Epidermal melanocyte (primary cell): ENCODE results near the gene NFKB2.
A peak's percentile ranks its signal among the peaks of the same experiment; 100 is the strongest.

ENCODE experiments used
- DNase-seq: peaks from one replicate; pipeline ENCODE4 v3.0.0; 2011; ENCODE audit warnings: low spot score; ENCODE audit not compliant: insufficient read length

The NFKB2 gene

DNA sequence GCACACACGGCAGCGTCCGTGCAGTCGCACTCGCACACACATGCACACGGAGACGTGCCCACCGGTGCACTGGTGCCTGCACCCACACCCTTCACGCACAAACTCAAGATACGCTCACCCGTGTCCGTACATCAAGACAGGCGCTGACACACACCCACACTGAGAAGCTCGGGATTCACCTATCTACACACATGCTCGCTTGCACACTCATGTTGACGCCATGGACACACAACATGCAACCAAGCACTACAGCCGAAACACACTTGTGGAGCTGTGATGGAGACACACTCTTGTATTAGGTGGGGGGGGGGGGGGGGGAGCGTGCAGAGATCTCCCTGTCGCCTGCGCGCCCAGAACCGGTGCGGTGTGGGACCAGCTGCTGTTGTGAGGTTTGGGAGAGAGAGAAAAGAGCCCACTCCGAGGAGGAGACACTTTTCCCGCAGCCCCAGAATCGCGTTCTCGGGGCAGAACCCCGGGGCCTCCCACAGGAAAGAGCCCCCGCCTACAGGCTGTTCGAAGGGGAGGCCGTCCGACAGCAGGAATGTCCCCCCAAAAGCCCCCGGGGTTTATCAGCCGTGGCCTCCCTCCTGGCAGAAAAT lies 605 bp upstream of the NFKB2 start:
- DNase-seq = no peak

DNA sequence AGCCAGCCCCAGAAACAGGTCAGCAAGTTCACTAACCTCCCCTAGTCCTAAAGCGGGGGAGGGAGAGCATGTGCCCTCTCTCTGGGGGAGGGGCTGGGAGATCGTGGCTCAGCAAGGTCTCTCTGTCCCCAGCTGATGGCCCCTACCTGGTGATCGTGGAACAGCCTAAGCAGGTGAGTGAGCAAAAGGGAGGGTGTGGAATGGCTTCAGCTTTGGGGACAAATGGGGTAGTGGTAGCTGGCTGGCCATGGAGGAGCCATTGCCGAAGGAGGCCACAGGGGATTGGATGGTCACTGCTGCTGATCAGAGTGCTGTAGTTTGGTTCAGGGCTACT lies 779 bp downstream of the NFKB2 start:
- DNase-seq = no peak

DNA sequence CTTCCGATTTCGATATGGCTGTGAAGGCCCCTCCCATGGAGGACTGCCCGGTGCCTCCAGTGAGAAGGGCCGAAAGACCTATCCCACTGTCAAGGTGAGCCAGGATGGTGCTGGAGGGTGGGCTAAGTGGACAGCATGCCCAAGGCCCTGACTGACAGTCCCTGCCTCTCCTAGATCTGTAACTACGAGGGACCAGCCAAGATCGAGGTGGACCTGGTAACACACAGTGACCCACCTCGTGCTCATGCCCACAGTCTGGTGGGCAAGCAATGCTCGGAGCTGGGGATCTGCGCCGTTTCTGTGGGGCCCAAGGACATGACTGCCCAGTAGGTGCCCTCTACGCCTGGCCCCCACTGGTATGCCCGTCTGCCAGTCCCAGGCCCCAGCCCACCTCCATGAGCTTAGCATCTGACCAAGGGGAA lies 1.2 kb downstream of the NFKB2 start:
- no peak for DNase-seq

DNA sequence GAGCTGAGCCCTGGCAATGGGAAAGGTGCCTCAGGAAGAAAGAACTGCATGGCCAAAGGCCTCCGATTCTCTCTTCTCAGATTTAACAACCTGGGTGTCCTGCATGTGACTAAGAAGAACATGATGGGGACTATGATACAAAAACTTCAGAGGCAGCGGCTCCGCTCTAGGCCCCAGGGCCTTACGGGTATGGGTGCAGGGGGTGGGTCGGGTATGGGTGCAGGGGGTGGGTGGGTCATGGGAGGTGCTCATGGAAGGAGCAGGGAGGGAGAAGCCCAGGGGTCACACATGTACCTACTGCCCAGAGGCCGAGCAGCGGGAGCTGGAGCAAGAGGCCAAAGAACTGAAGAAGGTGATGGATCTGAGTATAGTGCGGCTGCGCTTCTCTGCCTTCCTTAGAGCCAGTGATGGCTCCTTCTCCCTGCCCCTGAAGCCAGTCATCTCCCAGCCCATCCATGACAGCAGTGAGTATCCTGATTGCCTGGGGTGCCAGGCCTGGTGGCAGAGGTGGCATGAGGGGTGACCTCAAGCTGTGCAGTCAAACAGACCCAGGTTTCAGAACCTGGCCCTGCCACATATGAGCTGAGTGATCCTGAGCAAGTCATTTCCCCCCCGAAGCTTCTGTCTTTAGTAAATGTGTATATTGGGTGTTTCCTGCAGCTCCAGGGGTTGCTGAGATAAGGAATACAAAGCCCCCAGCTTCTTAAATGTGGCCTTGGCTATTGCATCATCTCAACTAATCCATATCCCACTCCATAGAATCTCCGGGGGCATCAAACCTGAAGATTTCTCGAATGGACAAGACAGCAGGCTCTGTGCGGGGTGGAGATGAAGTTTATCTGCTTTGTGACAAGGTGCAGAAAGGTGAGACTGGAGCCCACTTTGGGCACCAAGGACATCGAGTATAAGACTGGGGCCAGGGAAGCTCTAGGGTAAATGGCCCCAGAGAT lies 2.0 kb downstream of the NFKB2 start:
- no peak for DNase-seq

DNA sequence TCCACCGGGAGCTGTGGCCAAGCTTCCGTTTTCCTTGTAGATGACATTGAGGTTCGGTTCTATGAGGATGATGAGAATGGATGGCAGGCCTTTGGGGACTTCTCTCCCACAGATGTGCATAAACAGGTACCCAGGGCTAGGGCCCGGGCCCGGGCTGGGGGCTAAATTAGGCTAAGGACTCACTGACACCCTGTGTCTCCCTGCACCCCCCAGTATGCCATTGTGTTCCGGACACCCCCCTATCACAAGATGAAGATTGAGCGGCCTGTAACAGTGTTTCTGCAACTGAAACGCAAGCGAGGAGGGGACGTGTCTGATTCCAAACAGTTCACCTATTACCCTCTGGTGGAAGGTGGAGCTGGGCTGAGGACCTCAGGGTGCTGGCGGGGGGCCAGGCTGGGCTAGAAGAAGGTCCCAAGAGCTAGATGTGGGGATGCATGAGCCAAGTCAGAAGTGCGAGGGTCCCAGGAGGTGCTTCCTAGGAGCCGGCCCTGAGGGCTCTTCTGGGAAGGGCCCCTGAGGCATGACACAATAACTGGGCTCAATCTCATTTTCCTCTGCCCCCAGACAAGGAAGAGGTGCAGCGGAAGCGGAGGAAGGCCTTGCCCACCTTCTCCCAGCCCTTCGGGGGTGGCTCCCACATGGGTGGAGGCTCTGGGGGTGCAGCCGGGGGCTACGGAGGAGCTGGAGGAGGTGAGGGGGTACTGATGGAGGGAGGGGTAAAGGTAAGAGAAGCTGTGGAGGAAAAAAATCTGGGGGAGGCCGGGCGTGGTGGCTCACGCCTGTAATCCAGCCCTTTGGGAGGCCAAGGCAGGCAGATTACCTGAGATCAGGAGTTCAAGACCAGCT lies 2.9 kb downstream of the NFKB2 start:
- no peak for DNase-seq

DNA sequence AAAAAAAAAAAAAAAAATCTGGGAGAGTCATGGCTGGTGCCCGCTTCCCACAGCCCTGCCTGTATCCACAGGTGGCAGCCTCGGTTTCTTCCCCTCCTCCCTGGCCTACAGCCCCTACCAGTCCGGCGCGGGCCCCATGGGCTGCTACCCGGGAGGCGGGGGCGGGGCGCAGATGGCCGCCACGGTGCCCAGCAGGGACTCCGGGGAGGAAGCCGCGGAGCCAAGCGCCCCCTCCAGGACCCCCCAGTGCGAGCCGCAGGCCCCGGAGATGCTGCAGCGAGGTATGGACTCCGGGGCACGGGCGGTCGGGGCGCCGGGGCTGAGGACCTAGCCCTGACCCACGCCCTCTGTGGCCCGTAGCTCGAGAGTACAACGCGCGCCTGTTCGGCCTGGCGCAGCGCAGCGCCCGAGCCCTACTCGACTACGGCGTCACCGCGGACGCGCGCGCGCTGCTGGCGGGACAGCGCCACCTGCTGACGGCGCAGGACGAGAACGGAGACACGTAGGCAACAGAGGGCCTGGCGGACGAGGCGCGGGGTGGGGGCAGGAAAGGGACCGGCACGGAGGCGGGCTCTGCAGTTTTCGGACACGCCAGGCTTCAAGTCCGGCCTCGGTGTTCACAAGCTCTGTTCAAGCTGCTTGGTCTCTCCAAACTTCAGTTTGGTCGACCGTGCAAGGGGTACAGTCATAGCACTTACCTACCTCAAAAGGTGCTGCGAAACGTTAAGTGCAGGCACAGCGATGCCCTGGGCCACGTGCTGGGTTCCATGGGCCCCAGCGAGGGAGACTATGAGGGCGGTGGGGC lies 3.9 kb downstream of the NFKB2 start:
- peak; percentile 94 for DNase-seq

DNA sequence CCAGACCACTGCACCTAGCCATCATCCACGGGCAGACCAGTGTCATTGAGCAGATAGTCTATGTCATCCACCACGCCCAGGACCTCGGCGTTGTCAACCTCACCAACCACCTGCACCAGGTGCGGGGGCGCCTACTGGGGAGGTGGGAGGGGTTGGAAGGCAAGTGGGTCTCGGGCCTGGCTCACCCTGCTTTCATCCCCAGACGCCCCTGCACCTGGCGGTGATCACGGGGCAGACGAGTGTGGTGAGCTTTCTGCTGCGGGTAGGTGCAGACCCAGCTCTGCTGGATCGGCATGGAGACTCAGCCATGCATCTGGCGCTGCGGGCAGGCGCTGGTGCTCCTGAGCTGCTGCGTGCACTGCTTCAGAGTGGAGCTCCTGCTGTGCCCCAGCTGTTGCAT lies 4.6 kb downstream of the NFKB2 start:
- DNase-seq = no peak

DNA sequence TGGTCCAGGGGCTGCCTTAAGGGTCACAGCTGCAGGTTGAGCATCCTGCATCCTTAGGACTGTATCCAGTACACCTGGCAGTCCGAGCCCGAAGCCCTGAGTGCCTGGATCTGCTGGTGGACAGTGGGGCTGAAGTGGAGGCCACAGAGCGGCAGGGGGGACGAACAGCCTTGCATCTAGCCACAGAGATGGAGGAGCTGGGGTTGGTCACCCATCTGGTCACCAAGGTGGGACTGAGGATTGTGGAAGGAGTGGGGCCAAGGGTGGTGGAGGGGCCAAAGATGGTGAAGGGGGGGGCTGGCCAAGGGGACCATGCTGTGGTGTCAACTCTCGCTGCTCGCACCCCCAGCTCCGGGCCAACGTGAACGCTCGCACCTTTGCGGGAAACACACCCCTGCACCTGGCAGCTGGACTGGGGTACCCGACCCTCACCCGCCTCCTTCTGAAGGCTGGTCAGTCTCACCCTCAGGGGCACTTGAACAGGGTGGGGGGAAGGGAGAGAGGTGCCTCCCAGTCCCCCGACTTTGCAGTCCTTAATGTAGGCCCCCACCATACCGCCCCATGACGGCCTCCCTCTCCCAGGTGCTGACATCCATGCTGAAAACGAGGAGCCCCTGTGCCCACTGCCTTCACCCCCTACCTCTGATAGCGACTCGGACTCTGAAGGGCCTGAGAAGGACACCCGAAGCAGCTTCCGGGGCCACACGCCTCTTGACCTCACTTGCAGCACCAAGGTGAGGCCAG lies 5.3 kb downstream of the NFKB2 start:
- DNase-seq = no peak

DNA sequence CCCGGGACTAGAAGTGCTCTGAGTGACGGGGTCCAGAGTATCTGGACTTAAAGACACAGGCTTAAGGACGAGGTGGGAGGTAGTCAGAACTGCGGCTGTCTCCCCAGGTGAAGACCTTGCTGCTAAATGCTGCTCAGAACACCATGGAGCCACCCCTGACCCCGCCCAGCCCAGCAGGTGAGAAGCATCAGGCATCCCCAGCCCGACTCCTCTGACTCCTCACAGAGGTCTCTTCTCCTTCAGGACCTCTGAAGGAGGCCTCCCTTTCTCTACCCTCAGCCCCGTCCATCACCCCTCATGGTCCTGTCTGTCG lies 5.8 kb downstream of the NFKB2 start:
- DNase-seq = no peak

DNA sequence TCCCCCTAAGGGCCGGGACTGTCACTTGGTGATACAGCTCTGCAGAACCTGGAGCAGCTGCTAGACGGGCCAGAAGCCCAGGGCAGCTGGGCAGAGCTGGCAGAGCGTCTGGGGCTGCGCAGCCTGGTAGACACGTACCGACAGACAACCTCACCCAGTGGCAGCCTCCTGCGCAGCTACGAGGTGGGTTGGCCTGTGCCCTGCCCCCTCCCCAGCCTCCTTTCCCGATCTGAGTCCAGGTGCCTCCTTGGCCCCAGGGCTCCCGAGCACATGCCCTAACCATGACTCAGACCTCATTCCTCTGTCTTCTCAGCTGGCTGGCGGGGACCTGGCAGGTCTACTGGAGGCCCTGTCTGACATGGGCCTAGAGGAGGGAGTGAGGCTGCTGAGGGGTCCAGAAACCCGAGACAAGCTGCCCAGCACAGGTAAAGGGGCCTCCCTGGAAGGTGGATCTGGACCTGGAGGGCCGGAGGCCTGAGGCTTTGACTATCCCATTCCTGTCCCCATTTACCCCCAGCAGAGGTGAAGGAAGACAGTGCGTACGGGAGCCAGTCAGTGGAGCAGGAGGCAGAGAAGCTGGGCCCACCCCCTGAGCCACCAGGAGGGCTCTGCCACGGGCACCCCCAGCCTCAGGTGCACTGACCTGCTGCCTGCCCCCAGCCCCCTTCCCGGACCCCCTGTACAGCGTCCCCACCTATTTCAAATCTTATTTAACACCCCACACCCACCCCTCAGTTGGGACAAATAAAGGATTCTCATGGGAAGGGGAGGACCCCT lies 6.4 kb downstream of the NFKB2 start:
- no peak for DNase-seq

DNA sequence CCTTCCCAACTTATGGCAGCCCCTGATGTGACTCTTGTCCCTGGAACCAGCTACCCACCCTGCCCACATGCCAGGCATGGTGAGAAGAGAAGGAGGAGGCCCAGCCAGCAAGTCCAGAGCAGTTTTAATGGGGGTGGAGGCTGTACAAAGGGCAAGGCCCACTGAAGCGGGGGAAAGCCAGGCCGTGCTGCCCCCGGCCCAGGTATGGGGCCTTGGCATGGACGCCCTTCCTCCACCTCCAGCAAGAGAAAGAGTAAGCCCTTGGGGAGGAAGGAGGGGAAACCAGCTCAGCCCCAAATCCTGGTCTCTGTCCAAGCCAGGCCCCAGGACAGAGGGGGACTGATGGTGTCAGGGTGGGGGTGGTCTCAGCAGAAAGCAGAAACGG lies 7.0 kb downstream of the NFKB2 start:
- no peak for DNase-seq

DNA sequence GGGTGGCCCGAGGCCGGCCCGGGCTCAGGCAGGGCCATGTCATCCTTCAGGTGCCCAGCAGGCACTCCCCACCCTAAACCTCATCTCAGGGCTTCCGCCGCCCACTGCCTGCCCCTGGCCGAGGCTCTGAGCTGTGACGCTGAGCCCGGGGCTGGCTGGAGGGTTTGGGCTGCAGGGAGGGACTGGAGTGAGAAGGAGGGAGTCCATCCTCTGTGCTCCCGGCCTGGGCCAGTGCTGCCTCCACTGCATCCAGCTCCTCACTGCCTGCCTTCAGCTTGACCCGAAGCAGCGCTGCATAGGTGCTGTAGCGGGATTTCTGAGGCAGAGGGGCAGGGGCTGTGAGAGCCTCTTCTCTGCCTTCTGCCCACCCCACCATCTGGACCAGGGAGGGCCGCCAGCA lies 7.6 kb downstream of the NFKB2 start:
- no peak for DNase-seq

DNA sequence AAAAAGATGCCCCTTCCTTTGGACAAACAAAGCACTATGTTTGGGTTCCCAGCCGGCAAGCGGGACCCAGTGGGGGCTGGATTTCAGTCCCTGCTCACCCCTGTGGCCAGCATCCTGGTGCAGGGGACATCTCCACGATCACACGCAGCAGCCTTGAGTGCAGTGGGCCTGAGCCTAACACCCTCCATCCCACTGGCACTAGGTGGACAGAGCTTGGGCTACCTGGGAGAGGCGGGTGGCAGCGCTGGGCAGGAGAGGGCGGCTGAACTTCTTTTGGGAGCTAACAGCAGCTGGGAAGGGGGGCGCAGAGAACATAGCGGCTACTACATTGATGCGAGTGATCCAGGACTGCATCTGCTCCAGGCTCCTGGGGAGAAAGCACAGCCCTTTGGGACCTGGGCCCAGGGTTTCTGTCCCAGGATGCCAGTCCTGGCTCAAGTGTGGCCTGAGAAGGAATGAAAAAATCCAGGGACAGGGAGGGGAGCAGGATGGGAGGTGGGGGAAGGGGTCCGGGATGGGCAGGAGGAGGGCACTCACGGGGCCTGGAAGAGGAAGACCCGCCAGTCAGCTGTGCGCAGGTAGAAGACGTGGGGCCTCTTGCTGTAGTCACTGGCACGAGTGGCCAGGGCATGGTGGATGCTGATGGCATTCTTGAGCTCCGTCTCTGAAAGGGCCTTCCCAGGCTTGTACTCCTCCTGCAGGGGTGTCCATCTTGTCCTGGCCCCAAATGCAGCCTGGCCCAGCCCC lies 9.0 kb downstream of the NFKB2 start:
- no peak for DNase-seq

DNA sequence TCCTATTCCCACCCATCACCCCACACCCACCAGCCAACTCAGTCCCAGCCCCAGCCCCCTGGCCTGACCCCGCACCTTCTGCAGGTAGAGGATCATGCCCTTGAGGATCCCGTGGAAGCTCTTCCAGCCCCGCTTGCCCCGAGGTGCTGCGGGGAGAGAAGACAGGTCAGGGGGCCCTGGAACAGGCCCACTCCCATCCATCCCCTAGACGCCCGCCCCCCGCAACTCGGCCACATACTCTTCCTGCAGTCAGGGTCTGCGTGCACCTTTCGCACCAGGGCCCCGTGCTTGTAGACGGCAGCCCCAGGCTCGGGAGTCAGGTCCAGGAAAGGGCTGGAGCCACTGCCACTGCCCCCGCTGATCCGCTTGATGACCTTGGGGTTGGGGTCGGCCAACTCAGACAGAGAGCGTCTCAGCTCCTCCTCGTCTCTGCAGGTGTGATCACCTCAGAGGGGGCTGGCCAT lies 9.6 kb downstream of the NFKB2 start:
- DNase-seq = no peak

DNA sequence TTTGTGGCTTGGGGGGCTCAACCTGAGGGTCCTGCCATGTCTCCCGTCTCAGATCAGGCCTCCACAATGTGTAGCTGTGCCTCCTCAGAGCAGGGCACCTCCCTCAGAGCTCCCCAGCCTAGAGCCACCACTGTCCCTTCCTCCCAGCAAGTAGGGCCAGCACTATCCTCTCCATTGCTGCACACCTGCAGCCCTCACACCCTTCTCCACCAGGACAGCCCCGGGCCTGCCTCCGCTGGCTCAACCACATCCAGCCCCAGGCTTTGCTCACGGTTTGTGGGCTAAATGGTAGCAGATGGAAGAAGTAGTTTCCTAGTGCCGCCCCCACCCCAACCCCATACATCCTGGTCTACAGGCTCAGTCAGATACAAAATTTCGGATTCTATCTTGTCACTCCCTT lies 10.1 kb downstream of the NFKB2 start:
- DNase-seq = no peak

DNA sequence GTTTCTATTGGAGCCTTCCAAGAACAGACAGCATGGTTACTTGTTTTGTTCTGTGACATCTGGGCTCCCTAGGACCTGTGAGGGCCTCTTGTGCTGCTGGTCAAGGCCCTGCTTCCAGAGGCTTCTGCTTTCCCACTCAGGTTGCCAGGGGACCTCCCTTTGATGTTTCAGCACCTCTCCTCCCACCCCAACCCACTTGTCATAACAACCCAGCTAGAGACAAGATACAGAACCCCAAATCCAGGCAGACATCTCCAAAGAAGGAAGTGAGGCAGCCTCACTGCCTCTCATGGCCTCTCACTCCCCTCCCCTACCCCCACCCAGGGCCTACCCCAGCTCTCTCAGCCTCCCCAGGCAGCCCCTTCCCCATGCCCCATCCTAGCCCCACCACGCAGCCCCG lies 11.3 kb downstream of the NFKB2 start:
- no peak for DNase-seq

DNA sequence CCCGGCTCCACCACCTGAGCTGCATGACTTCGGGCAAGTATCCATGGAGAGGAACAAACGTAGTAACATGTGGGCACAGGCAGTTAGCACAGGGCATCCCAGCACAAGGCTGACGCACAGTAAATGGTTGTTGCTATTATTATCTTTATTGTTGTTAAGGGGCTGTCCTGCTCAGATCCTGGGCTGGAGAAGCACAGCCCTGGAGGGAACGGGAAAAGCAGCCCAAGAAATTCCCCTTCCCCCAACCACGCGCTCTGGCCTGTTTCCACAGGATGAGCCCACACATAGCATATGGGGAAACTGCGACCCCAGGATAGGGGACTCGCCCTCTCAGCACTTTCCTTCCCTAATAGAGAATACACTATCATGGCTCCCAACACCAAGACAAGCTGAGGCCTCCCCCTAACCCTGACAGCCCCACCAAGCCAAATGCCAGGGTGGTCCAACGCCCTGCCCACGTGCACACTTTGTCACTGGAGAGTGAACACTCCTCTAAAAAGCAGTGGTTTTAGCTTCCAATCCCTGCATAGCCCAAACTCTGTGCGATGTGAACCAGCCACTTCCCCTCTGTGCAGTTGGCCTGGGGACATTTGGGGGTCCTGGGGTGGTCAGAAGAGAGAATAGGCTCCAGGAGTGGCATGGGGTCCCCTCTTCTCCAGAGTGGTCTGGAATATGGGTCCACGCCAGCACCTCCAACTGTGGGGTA lies 12.1 kb downstream of the NFKB2 start:
- no peak for DNase-seq

DNA sequence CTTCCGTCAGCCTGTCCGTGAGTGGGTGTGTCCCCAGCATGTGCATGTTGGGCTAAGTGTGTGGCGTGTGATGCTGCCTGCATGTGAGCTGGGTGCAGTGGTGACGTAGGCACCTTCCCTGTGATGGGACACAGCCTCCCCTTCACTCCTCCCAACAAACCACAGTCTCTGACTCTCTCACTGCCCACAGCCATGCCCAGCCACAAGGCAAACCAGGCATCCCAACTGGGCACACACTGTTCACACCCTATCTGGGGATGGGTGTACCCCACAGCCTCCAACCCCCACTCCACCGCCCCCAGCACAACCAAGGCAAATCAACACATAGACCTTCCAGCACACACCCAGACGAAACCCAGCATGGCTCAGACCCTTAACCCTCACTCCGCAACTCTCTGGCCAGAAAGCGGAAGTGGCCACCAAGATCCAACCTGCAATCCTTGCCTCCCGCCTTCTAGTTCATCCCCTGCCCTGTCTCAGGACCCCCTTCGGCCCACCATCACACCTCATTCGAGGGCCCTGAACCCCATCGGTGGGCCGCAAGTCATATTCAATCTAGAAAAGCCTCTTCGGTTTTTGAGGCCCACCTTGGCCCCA lies 12.7 kb downstream of the NFKB2 start:
- DNase-seq = no peak
